ENCODE results near the gene EPS8. TPM values are rescaled to one million over a fixed set of nuclear protein-coding genes. Genes with fewer than 3 reads are reported as not detected.

EPS8 gene
- total RNA-seq, 1 donor from 2014 or later, result 94.6 TPM

GRCh38 chr12:15699886-15700285 lies 89.3 kb downstream of the EPS8 start:
- H3K27ac ChIP-seq, result peak overlapping the region; percentile 87 to 90
- H3K4me3 ChIP-seq, result no peak overlapping the region
- no peak for DNase-seq (ENCODE audit: low spot score in 2 of 2)
- no peak for TF ChIP-seq CTCF (IDR thresholded peaks at IDR 0.05)
- peaks cover 9 to 69% of the 10 kb centered on the region in 2 donors for H3K4me1 ChIP-seq
- intact Hi-C loops (cut with DNase I), result loop anchor here (2.0 to 10.0 kb wide), 3 partner anchors 27 to 165 kb away; no protein-coding TSS in a partner anchor
- H3K9me3 ChIP-seq, result no peaks in the 10 kb centered on the region
- no peaks in the 10 kb centered on the region for H3K36me3 ChIP-seq
- H3K27me3 ChIP-seq, result no peaks in the 10 kb centered on the region

- Histone ChIP-seq H3K4me1 (peaks cover 9 to 76% of the 10 kb centered on the region in 2 donors), H3K9me3 (no peaks in the 10 kb centered on the region)
- TF ChIP-seq CTCF (IDR thresholded peaks at IDR 0.05), result no peak
These were observed 90.8 kb downstream of the EPS8 start for GRCh38 chr12:15698377-15698871.

GRCh38 chr12:15697201-15697600 lies 92.0 kb downstream of the EPS8 start:
- H3K27ac ChIP-seq, result peak overlapping the region; percentile 87 to 90
- TF ChIP-seq CTCF (IDR thresholded peaks at IDR 0.05), result no peak

More at GRCh38 chr12:15698377-15698871, 90.8 kb downstream of the EPS8 start:
- intact Hi-C loops (cut with DNase I), result no loop called here
- Histone ChIP-seq H3K27me3 (no peaks in the 10 kb centered on the region), H3K27ac (peak overlapping the region; percentile 87 to 90), H3K36me3 (no peaks in the 10 kb centered on the region), H3K4me3 (peak overlapping the region in 1 of 2 donors; percentile 27)
- DNase-seq (ENCODE audit: low spot score in 2 of 2), result no peak

GRCh38 chr12:15693228-15693911 lies 95.8 kb downstream of the EPS8 start:
- no peak for TF ChIP-seq CTCF (IDR thresholded peaks at IDR 0.05)
- intact Hi-C loops (cut with DNase I), result no loop called here
- Histone ChIP-seq H3K4me1 (peaks cover 7 to 67% of the 10 kb centered on the region in 2 donors), H3K4me3 (peak overlapping the region in 1 of 2 donors; percentile 15), H3K27ac (peak overlapping the region; percentile 65 to 66), H3K9me3 (no peaks in the 10 kb centered on the region), H3K27me3 (no peaks in the 10 kb centered on the region), H3K36me3 (no peaks in the 10 kb centered on the region)
- no peak for DNase-seq (ENCODE audit: low spot score in 2 of 2)

More at GRCh38 chr12:15697201-15697600, 92.0 kb downstream of the EPS8 start:
- H3K9me3 ChIP-seq, result no peaks in the 10 kb centered on the region
- intact Hi-C loops (cut with DNase I), result no loop called here
- DNase-seq (ENCODE audit: low spot score in 2 of 2), result no peak
- no peak overlapping the region for H3K4me3 ChIP-seq
- no peaks in the 10 kb centered on the region for H3K36me3 ChIP-seq
- H3K27me3 ChIP-seq, result no peaks in the 10 kb centered on the region
- peaks cover 12 to 75% of the 10 kb centered on the region in 2 donors for H3K4me1 ChIP-seq

- no peak for DNase-seq (ENCODE audit: low spot score in 2 of 2)
- Histone ChIP-seq H3K27me3 (no peaks in the 10 kb centered on the region), H3K9me3 (no peaks in the 10 kb centered on the region), H3K36me3 (no peaks in the 10 kb centered on the region), H3K27ac (peak overlapping the region; percentile 65 to 66), H3K4me1 (peaks cover 11 to 55% of the 10 kb centered on the region in 2 donors), H3K4me3 (no peak overlapping the region)
- no peak for TF ChIP-seq CTCF (IDR thresholded peaks at IDR 0.05)
- intact Hi-C loops (cut with DNase I), result no loop called here
These were observed 97.8 kb downstream of the EPS8 start for GRCh38 chr12:15691388-15691787.
